Eye (tissue), 1 donor: ENCODE data around the gene TFR2.

ENCODE experiments used
- DNase-seq: peaks from one replicate; pipeline ENCODE4 v3.0.0-alpha.2; 2015

Gene TFR2

GRCh38 chr7:100649826-100650565 lies 8.6 kb upstream of the TFR2 start:
- no peak for DNase-seq

- DNase-seq, result no peak
Measured at GRCh38 chr7:100642534-100642907, 1.2 kb upstream of the TFR2 start.

GRCh38 chr7:100641860-100642533 lies 645 bp upstream of the TFR2 start:
- no peak for DNase-seq

- DNase-seq, result no peak
Measured at GRCh38 chr7:100640517-100641440, 573 bp downstream of the TFR2 start.

- no peak for DNase-seq
Measured at GRCh38 chr7:100639995-100640516, 1.3 kb downstream of the TFR2 start.

GRCh38 chr7:100632951-100633717 lies 8.2 kb downstream of the TFR2 start:
- DNase-seq, result peak; percentile 74

- no peak for DNase-seq
Measured at GRCh38 chr7:100630066-100630465, 11.3 kb downstream of the TFR2 start.

GRCh38 chr7:100629117-100629716 lies 12.1 kb downstream of the TFR2 start:
- DNase-seq, result peak; percentile 25

GRCh38 chr7:100627238-100627549 lies 14.2 kb downstream of the TFR2 start:
- no peak for DNase-seq

GRCh38 chr7:100626530-100627237 lies 14.7 kb downstream of the TFR2 start:
- peak; percentile 87 for DNase-seq

- no peak for DNase-seq
Measured at GRCh38 chr7:100626055-100626454, 15.3 kb downstream of the TFR2 start.

- no peak for DNase-seq
Measured at GRCh38 chr7:100623951-100624824, 17.2 kb downstream of the TFR2 start.

GRCh38 chr7:100621554-100621953 lies 19.8 kb downstream of the TFR2 start:
- no peak for DNase-seq

- no peak for DNase-seq
Measured at GRCh38 chr7:100620804-100621203, 20.5 kb downstream of the TFR2 start.

- DNase-seq, result no peak
Measured at GRCh38 chr7:100620239-100620638, 21.1 kb downstream of the TFR2 start.

GRCh38 chr7:100614308-100614861 lies 27.0 kb downstream of the TFR2 start:
- DNase-seq, result no peak

- no peak for DNase-seq
Measured at GRCh38 chr7:100613412-100614175, 27.8 kb downstream of the TFR2 start.

- DNase-seq, result no peak
Measured at GRCh38 chr7:100612730-100613390, 28.5 kb downstream of the TFR2 start.
